Astrocyte of the cerebellum (primary cell): Measurements from ENCODE around the gene ADORA2A.

ENCODE experiments used
- DNase-seq: peaks from one replicate; pipeline ENCODE4 v3.0.0-alpha.2; 2011; ENCODE audit warnings: low read depth
- H3K4me3 ChIP-seq: 2 replicates; pipeline ENCODE4 v1.5.1; 2011; ENCODE audit warnings: mild to moderate bottlenecking, low read depth, low read length, moderate library complexity
- in situ Hi-C: cut with HindIII; loops from 2 replicates; pipeline ENCODE4 v1.10.0; 2017; ENCODE audit warnings: low sequenced_read_pairs
- TF ChIP-seq, protein P1 (sequence below): IDR thresholded peaks from 2 replicates; pipeline ENCODE4 v1.5.1; 2012; ENCODE audit warnings: low read length, low read depth, moderate library complexity, mild to moderate bottlenecking; ENCODE audit errors: missing control alignments

Gene ADORA2A

DNA sequence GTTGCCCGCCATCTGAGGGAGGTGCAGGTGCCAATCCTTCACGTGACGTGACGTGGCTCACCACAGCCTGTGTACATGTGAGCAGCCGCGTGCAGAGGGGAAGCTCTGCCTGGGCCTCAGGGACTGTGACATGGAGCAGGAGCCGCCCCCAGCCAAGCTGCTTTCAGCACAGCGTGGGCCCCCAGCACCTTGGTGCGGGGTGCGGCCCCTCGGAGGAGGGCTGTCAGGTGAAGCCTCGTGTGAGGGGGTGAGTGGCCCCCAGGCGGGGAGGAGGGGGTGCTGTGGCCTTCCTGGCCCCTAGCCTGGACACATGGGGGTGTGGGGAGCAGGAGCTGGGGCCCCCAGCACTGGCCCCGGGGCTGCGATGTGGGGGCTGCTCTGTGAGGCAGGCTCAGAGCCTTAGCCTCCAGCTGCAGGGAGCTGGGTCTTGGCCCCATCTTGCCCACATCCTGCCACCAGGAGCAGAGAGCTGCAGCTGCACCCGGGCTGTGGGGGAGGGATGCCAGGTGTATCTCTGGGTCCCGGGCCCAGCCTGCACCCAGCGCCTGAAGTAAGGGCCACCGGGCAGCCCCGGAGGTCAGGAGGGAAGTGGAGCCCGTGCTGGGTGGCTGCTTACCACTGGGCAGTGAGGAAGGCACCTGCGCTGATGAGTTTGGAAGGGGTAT is at the start of gene ADORA2A:
ADORA2A (plus strand) TSS at position 100 of the 665 bp plus-strand sequence. CDS start 5,806 bp downstream, outside the sequence.
- TF ChIP-seq, protein P1, sequence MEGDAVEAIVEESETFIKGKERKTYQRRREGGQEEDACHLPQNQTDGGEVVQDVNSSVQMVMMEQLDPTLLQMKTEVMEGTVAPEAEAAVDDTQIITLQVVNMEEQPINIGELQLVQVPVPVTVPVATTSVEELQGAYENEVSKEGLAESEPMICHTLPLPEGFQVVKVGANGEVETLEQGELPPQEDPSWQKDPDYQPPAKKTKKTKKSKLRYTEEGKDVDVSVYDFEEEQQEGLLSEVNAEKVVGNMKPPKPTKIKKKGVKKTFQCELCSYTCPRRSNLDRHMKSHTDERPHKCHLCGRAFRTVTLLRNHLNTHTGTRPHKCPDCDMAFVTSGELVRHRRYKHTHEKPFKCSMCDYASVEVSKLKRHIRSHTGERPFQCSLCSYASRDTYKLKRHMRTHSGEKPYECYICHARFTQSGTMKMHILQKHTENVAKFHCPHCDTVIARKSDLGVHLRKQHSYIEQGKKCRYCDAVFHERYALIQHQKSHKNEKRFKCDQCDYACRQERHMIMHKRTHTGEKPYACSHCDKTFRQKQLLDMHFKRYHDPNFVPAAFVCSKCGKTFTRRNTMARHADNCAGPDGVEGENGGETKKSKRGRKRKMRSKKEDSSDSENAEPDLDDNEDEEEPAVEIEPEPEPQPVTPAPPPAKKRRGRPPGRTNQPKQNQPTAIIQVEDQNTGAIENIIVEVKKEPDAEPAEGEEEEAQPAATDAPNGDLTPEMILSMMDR, result no peak
- in situ Hi-C loops, result no loop called here
- no peak for DNase-seq
- no peak within 1 kb of the TSS for H3K4me3 ChIP-seq

DNA sequence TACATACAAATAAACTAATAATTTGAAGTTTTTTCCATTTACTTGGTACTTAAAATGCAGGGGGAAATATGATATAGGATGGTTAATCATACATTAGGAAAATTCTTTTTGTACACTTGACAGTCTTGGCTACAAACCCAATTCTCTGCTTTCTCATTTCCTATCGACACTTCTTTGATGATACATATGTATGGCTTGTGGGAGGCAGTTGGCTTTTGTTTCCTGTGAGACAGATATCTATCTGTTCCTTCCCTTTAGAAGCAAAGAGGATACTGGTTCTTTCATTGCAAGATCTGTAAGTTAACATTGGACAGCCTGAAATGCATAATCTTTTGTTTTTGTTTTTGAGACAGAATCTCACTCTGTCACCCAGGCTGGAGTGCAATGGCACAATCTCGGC is 47.9 kb upstream of the ADORA2A start:
- no peak overlapping the region for H3K4me3 ChIP-seq
- in situ Hi-C loops, result no loop called here
- no peak for DNase-seq
- TF ChIP-seq, protein P1, result no peak

DNA sequence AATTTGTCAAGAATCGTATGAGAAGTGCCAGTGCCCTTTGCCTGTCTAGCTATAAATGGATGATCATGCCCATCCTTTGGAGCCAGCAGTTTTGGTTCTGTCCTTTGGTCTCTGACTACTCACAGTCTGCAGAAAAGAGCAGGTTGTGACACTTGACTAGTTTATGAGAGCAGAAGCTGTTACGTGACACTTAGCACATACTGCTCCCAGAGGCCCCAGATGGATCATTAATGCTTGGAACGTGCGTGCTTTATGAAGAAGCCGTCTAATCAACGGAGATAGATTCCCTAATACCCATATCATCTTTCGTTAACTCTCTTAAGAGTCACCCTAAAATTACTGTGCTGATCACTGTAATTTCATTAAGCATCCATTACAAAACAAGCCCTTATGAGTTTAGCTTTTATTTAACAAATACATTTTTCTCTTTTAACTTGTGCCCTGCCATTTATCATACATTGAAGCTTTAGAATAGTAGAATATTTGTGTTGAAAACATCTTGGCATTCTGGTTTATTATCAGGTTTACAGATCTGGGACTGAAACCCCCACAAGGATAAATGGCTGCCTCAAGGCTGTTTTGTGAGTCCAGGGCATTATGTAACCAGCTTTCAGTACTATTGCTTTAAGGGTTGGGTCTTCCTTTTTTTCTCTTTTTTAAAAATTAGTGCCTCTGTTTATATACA is 47.0 kb upstream of the ADORA2A start:
- TF ChIP-seq, protein P1, result no peak
- in situ Hi-C loops, result no loop called here
- H3K4me3 ChIP-seq, result no peak overlapping the region
- DNase-seq, result no peak

DNA sequence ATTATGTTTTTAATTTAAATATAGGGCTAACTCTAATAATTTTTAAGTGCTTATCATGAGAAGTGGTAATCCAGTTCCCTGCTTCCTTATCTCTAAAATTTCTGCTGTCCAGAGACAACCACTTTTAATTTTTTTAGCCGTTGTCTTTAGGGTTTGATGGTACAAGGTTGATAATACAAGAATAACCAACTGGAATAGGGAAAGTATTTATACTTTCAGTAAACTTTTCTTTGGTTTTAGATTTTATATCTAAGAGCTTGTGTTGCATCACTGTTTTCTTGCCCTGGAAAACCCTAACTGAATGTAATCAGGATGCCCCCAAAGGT is 46.5 kb upstream of the ADORA2A start:
- in situ Hi-C loops, result no loop called here
- no peak for DNase-seq
- TF ChIP-seq, protein P1, result no peak
- H3K4me3 ChIP-seq, result no peak overlapping the region

DNA sequence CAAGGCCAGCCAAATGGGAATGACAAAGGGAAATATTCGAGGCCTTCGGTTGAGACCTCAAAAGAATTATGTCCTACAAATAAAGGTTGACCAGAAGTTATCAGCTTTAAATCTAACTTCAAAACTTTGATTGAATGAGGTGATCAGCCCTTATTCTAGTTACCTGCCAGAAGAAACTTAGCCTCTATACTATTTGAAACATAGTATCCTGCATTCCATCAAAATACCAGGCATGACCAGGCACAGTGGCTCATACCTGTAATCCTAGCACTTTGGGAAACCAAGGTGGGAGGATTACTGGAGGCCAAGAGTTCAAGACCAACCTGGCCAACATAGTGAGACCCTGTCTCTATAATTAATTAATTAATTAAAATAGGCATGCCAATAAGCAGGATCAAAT is 44.3 kb upstream of the ADORA2A start:
- TF ChIP-seq, protein P1, result no peak
- in situ Hi-C loops, result no loop called here
- DNase-seq, result no peak
- no peak overlapping the region for H3K4me3 ChIP-seq

DNA sequence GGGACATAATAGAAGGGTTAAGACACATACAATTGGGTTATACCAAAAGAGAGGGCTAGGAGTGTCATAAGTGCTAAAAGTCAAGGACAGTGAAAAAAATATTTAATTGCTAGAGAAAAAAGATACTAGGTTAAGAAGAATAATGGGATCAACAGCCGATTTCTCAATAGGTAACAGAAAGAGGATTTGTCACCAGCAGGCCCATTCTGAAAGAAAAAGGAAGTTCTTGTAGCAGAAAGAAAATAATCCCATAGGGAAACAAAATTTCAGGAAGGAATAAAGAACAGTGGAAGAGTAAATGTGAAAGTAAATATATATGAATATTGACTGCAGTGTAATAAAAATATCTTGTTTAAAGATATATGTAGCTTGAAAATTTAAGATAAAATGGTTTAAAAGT is 43.3 kb upstream of the ADORA2A start:
- no peak overlapping the region for H3K4me3 ChIP-seq
- no peak for DNase-seq
- in situ Hi-C loops, result no loop called here
- TF ChIP-seq, protein P1, result no peak
